ENCODE results near the gene PPIP5K1. TPM values are rescaled to one million over a fixed set of nuclear protein-coding genes. Genes with fewer than 3 reads are reported as not detected.

PPIP5K1 gene
- total and polyA plus RNA-seq, 9 of the 15 experiments (the other 6 are each of a cell fraction or from before 2014, with no cell fraction given): 2.5 to 74.6 (median 35.1) TPM

DNA sequence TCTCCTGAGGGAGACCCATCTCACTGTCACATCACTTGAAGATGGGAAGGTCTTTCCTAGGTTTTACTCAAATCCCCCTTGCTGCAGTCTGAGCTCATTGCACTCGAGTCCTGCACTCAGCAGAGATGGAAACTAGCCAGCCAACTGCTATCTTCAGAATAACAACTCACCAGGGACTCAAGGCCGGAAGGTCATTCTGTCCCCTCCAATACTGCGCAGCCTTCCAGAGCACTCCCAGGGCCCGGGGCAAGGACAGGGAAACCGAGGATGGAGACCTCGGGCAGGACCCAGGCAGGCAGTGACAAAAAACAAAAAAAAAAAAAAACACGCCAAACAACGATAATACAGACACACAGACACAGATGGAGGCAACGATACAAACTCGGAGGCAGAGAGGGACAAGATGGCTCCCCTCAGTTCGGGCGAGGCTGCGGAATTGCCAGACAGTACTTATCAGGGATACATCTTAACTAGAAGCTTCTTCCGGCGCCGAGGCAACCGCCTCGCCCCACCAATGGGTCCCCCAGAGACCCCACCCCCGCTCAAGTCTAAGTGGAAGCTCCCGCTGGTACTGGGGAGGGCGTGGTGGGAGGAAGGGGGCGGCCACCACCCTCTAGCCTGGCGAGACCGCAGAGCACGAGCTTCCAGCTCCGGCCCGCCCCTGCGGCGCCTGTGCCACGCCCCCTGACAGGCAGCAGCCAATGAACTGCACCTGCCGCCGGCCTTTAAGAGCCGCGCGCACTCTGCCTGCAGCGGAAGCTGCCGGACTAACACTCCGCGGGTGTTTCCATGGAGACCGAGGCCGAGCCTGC lies 79.6 kb downstream of the PPIP5K1 start:
- H3K4me3 ChIP-seq: peak overlapping the region; percentile 58
- peaks cover 3% of the 10 kb centered on the region; the same call in 1 of the 2 replicates for H4K20me1 ChIP-seq (replicated peaks; ENCODE audit: control insufficient read depth, insufficient read depth, low read length)
- intact Hi-C loops (cut with micrococcal nuclease): loop anchor here (1.0 to 5.0 kb wide), 3 partner anchors 28 to 138 kb away; partner anchors contain the start of genes TUBGCP4 and ZSCAN29
- H3K4me2 ChIP-seq (ENCODE audit: insufficient read depth, low read length): peak overlapping the region; percentile 90
- H2AFZ ChIP-seq (ENCODE audit: low read depth, low read length): peak overlapping the region; percentile 95
- H3K79me2 ChIP-seq (ENCODE audit: control insufficient read depth, insufficient read depth, low read length): peaks cover 8% of the 10 kb centered on the region; the same call in 2 of the 3 replicates
- no peaks in the 10 kb centered on the region for H3K9me1 ChIP-seq (ENCODE audit: control insufficient read depth, insufficient read depth, low read length)
- peak overlapping the region; percentile 93 for H3K27ac ChIP-seq (ENCODE audit: extremely low read depth, low read depth, low read length)
- ATAC-seq: peak; percentile 96
- H3K4me1 ChIP-seq (replicated peaks in 1 of 2; ENCODE audit: control insufficient read depth in 2 of 2, insufficient read depth in 2 of 2, low read length in 2 of 2): peaks cover 17 to 60% of the 10 kb centered on the region in 2 experiments
- DNase-seq (ENCODE audit: extremely low read depth in 1 of 4, low spot score in 3 of 4): peak; percentile 95 to 99 (median 96)
- peak; percentile 90 for FAIRE-seq
- peak overlapping the region; percentile 75 to 83 for H3K9ac ChIP-seq (ENCODE audit: insufficient read depth in 1 of 2, low read depth in 2 of 2, low read length in 2 of 2)
- no peaks in the 10 kb centered on the region for H3K36me3 ChIP-seq (ENCODE audit: control insufficient read depth, insufficient read depth, low read length)
- TSS peak; percentile 80 for BruUV-seq (replicated peaks)
- no peaks in the 10 kb centered on the region for H3K9me3 ChIP-seq (replicated peaks; ENCODE audit: control insufficient read depth, insufficient read depth, low read depth, low read length)
- WGBS (ENCODE audit: insufficient coverage, low coverage, missing lambda C conversion rate): under 1% methylated on average over 33 of the region's 41 CpGs
- in situ Hi-C loops (cut with MboI): no loop called here
- CTCF ChIA-PET (ENCODE audit: low intra/inter-chr PET ratio): interaction anchor here (0.7 to 1.2 kb wide), 2 partner anchors 12 to 140 kb away, joined by 4 to 8 read pairs; partner anchors contain the start of gene ZSCAN29
- POLR2A ChIA-PET: interaction anchor here (0.6 to 9.1 kb wide), 11 partner anchors 8 to 371 kb away, joined by 3 to 63 read pairs (median 5); partner anchors contain the start of gene TP53BP1
- no peaks in the 10 kb centered on the region for H3K27me3 ChIP-seq (ENCODE audit: control insufficient read depth in 2 of 2, insufficient read depth in 2 of 2, low read length in 2 of 2)
- TF ChIP-seq ZNF274 (IDR thresholded peaks at IDR 0.05; ENCODE audit: borderline replicate concordance, low read depth, low read length): no peak
- TF ChIP-seq MTA1 (IDR thresholded peaks at IDR 0.05; ENCODE audit: borderline replicate concordance): peak; percentile 35; the same call in 1 of the 2 replicates
- TF ChIP-seq, protein P1, sequence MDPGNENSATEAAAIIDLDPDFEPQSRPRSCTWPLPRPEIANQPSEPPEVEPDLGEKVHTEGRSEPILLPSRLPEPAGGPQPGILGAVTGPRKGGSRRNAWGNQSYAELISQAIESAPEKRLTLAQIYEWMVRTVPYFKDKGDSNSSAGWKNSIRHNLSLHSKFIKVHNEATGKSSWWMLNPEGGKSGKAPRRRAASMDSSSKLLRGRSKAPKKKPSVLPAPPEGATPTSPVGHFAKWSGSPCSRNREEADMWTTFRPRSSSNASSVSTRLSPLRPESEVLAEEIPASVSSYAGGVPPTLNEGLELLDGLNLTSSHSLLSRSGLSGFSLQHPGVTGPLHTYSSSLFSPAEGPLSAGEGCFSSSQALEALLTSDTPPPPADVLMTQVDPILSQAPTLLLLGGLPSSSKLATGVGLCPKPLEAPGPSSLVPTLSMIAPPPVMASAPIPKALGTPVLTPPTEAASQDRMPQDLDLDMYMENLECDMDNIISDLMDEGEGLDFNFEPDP (CRISPR knock-in tag; IDR thresholded peaks at IDR 0.05): no peak
- 0 out of 2 replicates have a peak, but pooled peaks have one; percentile 13 for TF ChIP-seq GTF2F1 (IDR thresholded peaks at IDR 0.05; ENCODE audit: low read depth, low read length)
- peak; percentile 65 for TF ChIP-seq NEUROD1 (IDR thresholded peaks at IDR 0.05; ENCODE audit: borderline replicate concordance, low read depth, low read length, partially characterized antibody)
- no peak for TF ChIP-seq TEAD1 (CRISPR knock-in tag; IDR thresholded peaks at IDR 0.05)
- no peak for TF ChIP-seq PHTF2 (CRISPR knock-in tag; IDR thresholded peaks at IDR 0.05)
- TF ChIP-seq BRD9 (IDR thresholded peaks at IDR 0.05; ENCODE audit: low read depth, partially characterized antibody): peak; percentile 89
- peak; percentile 77 for TF ChIP-seq GABPB1 (CRISPR knock-in tag; IDR thresholded peaks at IDR 0.05)
- TF ChIP-seq ZFP36 (IDR thresholded peaks at IDR 0.05; ENCODE audit: low read depth, low read length, partially characterized antibody): no peak
- TF ChIP-seq PML (IDR thresholded peaks at IDR 0.05; ENCODE audit: low read length): peak; percentile 17; the same call in 1 of the 2 replicates
- peak; percentile 78 for TF ChIP-seq RNF2 (IDR thresholded peaks at IDR 0.05)
- no peak for TF ChIP-seq HNRNPK (IDR thresholded peaks at IDR 0.05; ENCODE audit: low read depth, low read length, poor library complexity, severe bottlenecking)
- TF ChIP-seq NR3C1 (CRISPR knock-in tag; IDR thresholded peaks at IDR 0.05): no peak
- TF ChIP-seq, protein P2, sequence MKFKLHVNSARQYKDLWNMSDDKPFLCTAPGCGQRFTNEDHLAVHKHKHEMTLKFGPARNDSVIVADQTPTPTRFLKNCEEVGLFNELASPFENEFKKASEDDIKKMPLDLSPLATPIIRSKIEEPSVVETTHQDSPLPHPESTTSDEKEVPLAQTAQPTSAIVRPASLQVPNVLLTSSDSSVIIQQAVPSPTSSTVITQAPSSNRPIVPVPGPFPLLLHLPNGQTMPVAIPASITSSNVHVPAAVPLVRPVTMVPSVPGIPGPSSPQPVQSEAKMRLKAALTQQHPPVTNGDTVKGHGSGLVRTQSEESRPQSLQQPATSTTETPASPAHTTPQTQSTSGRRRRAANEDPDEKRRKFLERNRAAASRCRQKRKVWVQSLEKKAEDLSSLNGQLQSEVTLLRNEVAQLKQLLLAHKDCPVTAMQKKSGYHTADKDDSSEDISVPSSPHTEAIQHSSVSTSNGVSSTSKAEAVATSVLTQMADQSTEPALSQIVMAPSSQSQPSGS (CRISPR knock-in tag; IDR thresholded peaks at IDR 0.05): no peak
- TF ChIP-seq SMAD1 (IDR thresholded peaks at IDR 0.05; ENCODE audit: low read depth, low read length, partially characterized antibody): no peak
- peak; percentile 60 for TF ChIP-seq RBBP5 (IDR thresholded peaks at IDR 0.05; ENCODE audit: borderline replicate concordance, insufficient read depth, low read length, poor library complexity, severe bottlenecking)
- TF ChIP-seq MCM2 (IDR thresholded peaks at IDR 0.05; ENCODE audit: low read depth): no peak
- 0 out of 2 replicates have a peak, but pooled peaks have one; percentile 25 for TF ChIP-seq HDAC8 (tag; IDR thresholded peaks at IDR 0.05)
- no peak for TF ChIP-seq C11orf30 (IDR thresholded peaks at IDR 0.05; ENCODE audit: low read depth)

Data from K562 (cell line).